DND-41 (cell line): ENCODE measurements around the gene MEPE.

Experiments used
- CTCF ChIP-seq: IDR thresholded peaks from 2 replicates; pipeline ENCODE4 v1.5.1; 2012; ENCODE audit warnings: borderline replicate concordance, low read length, moderate library complexity, mild to moderate bottlenecking; ENCODE audit not compliant: poor library complexity, severe bottlenecking; ENCODE audit errors: extremely low read depth
- EZH2 ChIP-seq: IDR thresholded peaks from 3 replicates; pipeline ENCODE4 v1.6.1; 2012; ENCODE audit warnings: borderline replicate concordance, low read depth, mild to moderate bottlenecking, moderate library complexity, low read length, inconsistent platforms; ENCODE audit not compliant: severe bottlenecking

- TF ChIP-seq CTCF: no peak
- no peak for TF ChIP-seq EZH2
Observed at GRCh38 chr4:87872028-87872427, 39.3 kb downstream of the MEPE start.
